HCT116 (cell line): ENCODE results near the gene PPP2R5C. TPM values are rescaled to one million over a fixed set of nuclear protein-coding genes. Genes with fewer than 3 reads are reported as not detected.

Source experiments
- ATAC-seq: fragments of 200-7000 bp; cut with Tn5 transposase; 2 replicates; pipeline ENCODE4 v1.9.1; 2020; ENCODE audit warnings: mild to moderate bottlenecking, moderate library complexity
- BruUV-seq: library from RNA; stranded (reverse); fragments of 400-500 nt; replicated peaks from 2 replicates; lab custom pipeline; 2021; lab: Mats Ljungman, UMichigan
- CTCF ChIA-PET: fragments of 300-600 bp; sonication (Branson Sonifier 250); formaldehyde crosslinking; loops from one replicate; lab custom pipeline; 2021; ENCODE audit warnings: antibody characterized with exemption; lab: Charles Lee
- POLR2A ChIA-PET: fragments of 300-600, 350-600 bp; sonication (Branson Sonifier 250); formaldehyde crosslinking; loops from one replicate; lab custom pipeline; 2021; ENCODE audit warnings: antibody characterized with exemption; lab: Charles Lee
- RAD21 ChIA-PET, 2 experiments: fragments of 300-600 bp; sonication (Branson Sonifier 250); formaldehyde crosslinking; loops; one replicate each; lab custom pipeline; 2023; ENCODE audit warnings: low total read pairs in 2 of 2; ENCODE audit not compliant: uncharacterized antibody in 2 of 2, unreplicated experiment in 2 of 2, low non-redundant PET in 1 of 2; lab: Charles Lee
- DNase-seq: peaks from one replicate; pipeline ENCODE4 v3.0.0-alpha.2; 2010; ENCODE audit warnings: low read depth, low spot score
- H2AFZ ChIP-seq: fragments of 200-600 bp; shearing (Covaris generic), sonication (generic); 2 replicates; pipeline ENCODE4 v1.6.1; 2017; ENCODE audit warnings: low read depth, mixed run types, mixed read lengths, antibody characterized with exemption, low read length; ENCODE audit not compliant: poor library complexity, severe bottlenecking
- H3K27ac ChIP-seq: 2 replicates; pipeline ENCODE4 v1.5.1; 2012; ENCODE audit warnings: low read depth, low read length
- H3K27me3 ChIP-seq: fragments of 200-600 bp; sonication (generic); 2 replicates; pipeline ENCODE4 v1.6.1; 2016; ENCODE audit warnings: mixed run types, low read length, mixed read lengths; ENCODE audit not compliant: insufficient read depth
- H3K36me3 ChIP-seq, 2 experiments: fragments of 200-500 bp in 1 of 2; fragments of 200-600 bp in 1 of 2; sonication (Bioruptor generic) in 1 of 2; sonication (generic) in 1 of 2; 2 replicates each; pipeline versions ENCODE4 v1.5.1 to v1.6.1; 2014 to 2016; ENCODE audit warnings: low read length in 2 of 2, inconsistent platforms in 1 of 2, mixed read lengths in 1 of 2, mixed run types in 1 of 2; ENCODE audit not compliant: insufficient read depth in 2 of 2, control insufficient read depth in 1 of 2
- H3K4me1 ChIP-seq, 2 experiments: fragments of 200-600 bp in 1 of 2; sonication (generic) in 1 of 2; 2 replicates each; pipeline versions ENCODE4 v1.5.1 to v1.6.1; 2012 to 2017; ENCODE audit warnings: low read length in 2 of 2, inconsistent platforms in 1 of 2, mild to moderate bottlenecking in 1 of 2, mixed read lengths in 1 of 2, mixed run types in 1 of 2, moderate library complexity in 1 of 2; ENCODE audit not compliant: insufficient read depth in 2 of 2, control insufficient read depth in 1 of 2
- H3K4me2 ChIP-seq: fragments of 200-600 bp; sonication (generic); 2 replicates; pipeline ENCODE4 v1.6.1; 2017; ENCODE audit warnings: mixed run types, low read length, mixed read lengths
- H3K4me3 ChIP-seq, 2 experiments: fragments of 200-600 bp in 1 of 2; sonication (generic) in 1 of 2; replicated peaks in 1 of 2; 2 replicates each; pipeline ENCODE4 v1.5.1; 2011 to 2016; ENCODE audit warnings: low read length in 2 of 2, control low read depth in 1 of 2, low read depth in 1 of 2, mild to moderate bottlenecking in 1 of 2, mixed read lengths in 1 of 2, mixed run types in 1 of 2
- H3K79me2 ChIP-seq: fragments of 200-600 bp; sonication (generic); 2 replicates; pipeline ENCODE4 v1.6.1; 2017; ENCODE audit warnings: mild to moderate bottlenecking, mixed run types, low read length, moderate library complexity, mixed read lengths; ENCODE audit not compliant: insufficient read depth
- H3K9ac ChIP-seq: fragments of 200-600 bp; sonication (generic); 2 replicates; pipeline ENCODE4 v1.6.1; 2016; ENCODE audit warnings: low read length, mixed read lengths
- H3K9me2 ChIP-seq: fragments of 200-600 bp; sonication (generic), shearing (Covaris generic); 2 replicates; pipeline ENCODE4 v1.6.1; 2017; ENCODE audit warnings: mixed run types, mild to moderate bottlenecking, moderate library complexity; ENCODE audit not compliant: insufficient read depth
- H3K9me3 ChIP-seq, 2 experiments: fragments of 200-500 bp in 1 of 2; fragments of 200-600 bp in 1 of 2; sonication (Bioruptor generic) in 1 of 2; sonication (generic) in 1 of 2; 2 replicates each; pipeline ENCODE4 v1.6.1; 2014 to 2017; ENCODE audit warnings: low read length in 2 of 2, mixed read lengths in 2 of 2, inconsistent platforms in 1 of 2, low read depth in 1 of 2, mild to moderate bottlenecking in 1 of 2, mixed run types in 1 of 2, moderate library complexity in 1 of 2; ENCODE audit not compliant: control insufficient read depth in 1 of 2, insufficient read depth in 1 of 2
- H4K20me1 ChIP-seq: fragments of 200-600 bp; sonication (generic), shearing (Covaris generic); 2 replicates; pipeline ENCODE4 v1.6.1; 2017; ENCODE audit warnings: mixed run types, mild to moderate bottlenecking, moderate library complexity; ENCODE audit not compliant: insufficient read depth
- CBX3 ChIP-seq: IDR thresholded peaks from 2 replicates; pipeline ENCODE4 v1.6.1; 2012; ENCODE audit warnings: low read depth
- CEBPB ChIP-seq: IDR thresholded peaks from 2 replicates; pipeline ENCODE4 v1.6.1; 2012; ENCODE audit warnings: low read depth
- EZH2 ChIP-seq: fragments of 200-600 bp; sonication (generic); IDR thresholded peaks from 2 replicates; pipeline ENCODE4 v1.6.1; 2017; ENCODE audit warnings: antibody characterized with exemption, mixed run types
- FOSL1 ChIP-seq: IDR thresholded peaks from 2 replicates; pipeline ENCODE4 v1.6.1; 2012; ENCODE audit warnings: low read depth
- RAD21 ChIP-seq: IDR thresholded peaks from 2 replicates; pipeline ENCODE4 v1.6.1; 2012; ENCODE audit warnings: low read depth, mild to moderate bottlenecking
- SIN3A ChIP-seq: IDR thresholded peaks from 2 replicates; pipeline ENCODE4 v1.6.1; 2012; ENCODE audit warnings: low read depth
- TCF7L2 ChIP-seq: IDR thresholded peaks from 2 replicates; pipeline ENCODE4 v1.7.0; 2011; ENCODE audit warnings: borderline replicate concordance, inconsistent platforms; ENCODE audit not compliant: insufficient read depth, insufficient read length; ENCODE audit errors: extremely low read depth
- ZNF274 ChIP-seq: fragments of 200-500 bp; sonication (Bioruptor generic); IDR thresholded peaks from 2 replicates; pipeline ENCODE4 v1.6.1; 2014; ENCODE audit warnings: mild to moderate bottlenecking, low read depth, low read length, inconsistent platforms
- intact Hi-C: fragments of 100-400 bp; cut with micrococcal nuclease; formaldehyde crosslinking; loops from 2 replicates; pipeline ENCODE4 v1.10.0; 2022
- total RNA-seq: library from RNA; stranded (reverse); gene quantifications from one replicate; pipeline ENCODE4 v1.2.1, GENCODE V29; 2021; ENCODE audit not compliant: unreplicated experiment
- TF ChIP-seq, protein P1 (sequence below): IDR thresholded peaks from 2 replicates; pipeline ENCODE4 v1.6.1; 2012
- TF ChIP-seq, protein P2 (sequence below): IDR thresholded peaks from 2 replicates; pipeline ENCODE4 v1.6.1; 2012; ENCODE audit warnings: low read depth

PPP2R5C gene
- total RNA-seq, 1 experiment from 2014 or later, result 117 TPM

DNA sequence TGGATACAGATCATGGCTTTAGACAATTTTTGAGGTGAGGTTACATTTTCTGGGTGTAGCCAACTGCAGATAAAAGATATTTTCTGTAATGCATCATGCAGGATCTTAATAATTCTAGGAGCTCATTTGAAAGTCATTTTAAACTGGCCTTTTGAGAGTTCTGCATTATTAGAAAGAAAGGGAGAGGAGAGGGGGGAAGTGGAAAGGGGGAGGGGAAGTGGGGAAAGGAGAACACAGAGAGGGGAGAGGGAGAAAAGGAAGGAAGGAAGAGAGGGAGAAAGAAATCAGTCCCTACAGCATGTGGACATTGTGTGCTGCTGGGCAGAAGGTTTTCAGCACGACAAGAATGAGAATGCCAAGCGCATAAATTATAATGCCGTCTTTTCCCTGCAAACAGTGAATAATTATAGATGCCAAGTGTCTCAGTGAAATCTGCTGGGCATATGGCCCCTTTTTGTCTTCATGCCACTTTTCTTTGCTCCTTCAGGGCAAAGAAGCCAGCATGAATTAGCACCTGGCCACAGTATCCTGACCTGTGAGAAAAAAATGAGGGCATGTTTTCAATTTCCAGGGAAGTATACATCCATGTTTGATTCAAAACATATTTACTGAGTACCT is 22.7 kb upstream of the PPP2R5C start:
- H3K27me3 ChIP-seq, result no peaks in the 10 kb centered on the region
- H3K4me3 ChIP-seq, result no peak overlapping the region
- TF ChIP-seq TCF7L2, result no peak
- TF ChIP-seq CEBPB, result no peak
- TF ChIP-seq RAD21, result no peak
- no peak for TF ChIP-seq ZNF274
- no peak for TF ChIP-seq EZH2
- no peak for TF ChIP-seq SIN3A
- TF ChIP-seq FOSL1, result no peak
- TF ChIP-seq, protein P1, sequence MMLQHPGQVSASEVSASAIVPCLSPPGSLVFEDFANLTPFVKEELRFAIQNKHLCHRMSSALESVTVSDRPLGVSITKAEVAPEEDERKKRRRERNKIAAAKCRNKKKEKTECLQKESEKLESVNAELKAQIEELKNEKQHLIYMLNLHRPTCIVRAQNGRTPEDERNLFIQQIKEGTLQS, result no peak
- no peak for TF ChIP-seq CBX3
- TF ChIP-seq, protein P2, sequence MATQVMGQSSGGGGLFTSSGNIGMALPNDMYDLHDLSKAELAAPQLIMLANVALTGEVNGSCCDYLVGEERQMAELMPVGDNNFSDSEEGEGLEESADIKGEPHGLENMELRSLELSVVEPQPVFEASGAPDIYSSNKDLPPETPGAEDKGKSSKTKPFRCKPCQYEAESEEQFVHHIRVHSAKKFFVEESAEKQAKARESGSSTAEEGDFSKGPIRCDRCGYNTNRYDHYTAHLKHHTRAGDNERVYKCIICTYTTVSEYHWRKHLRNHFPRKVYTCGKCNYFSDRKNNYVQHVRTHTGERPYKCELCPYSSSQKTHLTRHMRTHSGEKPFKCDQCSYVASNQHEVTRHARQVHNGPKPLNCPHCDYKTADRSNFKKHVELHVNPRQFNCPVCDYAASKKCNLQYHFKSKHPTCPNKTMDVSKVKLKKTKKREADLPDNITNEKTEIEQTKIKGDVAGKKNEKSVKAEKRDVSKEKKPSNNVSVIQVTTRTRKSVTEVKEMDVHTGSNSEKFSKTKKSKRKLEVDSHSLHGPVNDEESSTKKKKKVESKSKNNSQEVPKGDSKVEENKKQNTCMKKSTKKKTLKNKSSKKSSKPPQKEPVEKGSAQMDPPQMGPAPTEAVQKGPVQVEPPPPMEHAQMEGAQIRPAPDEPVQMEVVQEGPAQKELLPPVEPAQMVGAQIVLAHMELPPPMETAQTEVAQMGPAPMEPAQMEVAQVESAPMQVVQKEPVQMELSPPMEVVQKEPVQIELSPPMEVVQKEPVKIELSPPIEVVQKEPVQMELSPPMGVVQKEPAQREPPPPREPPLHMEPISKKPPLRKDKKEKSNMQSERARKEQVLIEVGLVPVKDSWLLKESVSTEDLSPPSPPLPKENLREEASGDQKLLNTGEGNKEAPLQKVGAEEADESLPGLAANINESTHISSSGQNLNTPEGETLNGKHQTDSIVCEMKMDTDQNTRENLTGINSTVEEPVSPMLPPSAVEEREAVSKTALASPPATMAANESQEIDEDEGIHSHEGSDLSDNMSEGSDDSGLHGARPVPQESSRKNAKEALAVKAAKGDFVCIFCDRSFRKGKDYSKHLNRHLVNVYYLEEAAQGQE, result no peak
- no peaks in the 10 kb centered on the region for H4K20me1 ChIP-seq
- no peak for DNase-seq
- ChIA-PET POLR2A (no interaction called here), CTCF (no interaction called here), RAD21 (no interaction called here)
- H2AFZ ChIP-seq, result no peak overlapping the region
- no peaks in the 10 kb centered on the region for H3K9me2 ChIP-seq
- peaks cover 0 to 3% of the 10 kb centered on the region in 2 experiments; a peak in 2 of 4 replicates for H3K9me3 ChIP-seq
- H3K36me3 ChIP-seq, result no peaks in the 10 kb centered on the region
- no peak overlapping the region for H3K27ac ChIP-seq
- intact Hi-C loops, result no loop called here
- no peaks in the 10 kb centered on the region for H3K79me2 ChIP-seq
- H3K4me2 ChIP-seq, result no peak overlapping the region
- H3K9ac ChIP-seq, result no peak overlapping the region
- BruUV-seq, result no TSS peak
- H3K4me1 ChIP-seq, result peaks cover 5 to 13% of the 10 kb centered on the region in 2 experiments; a peak in 2 of 4 replicates
- ATAC-seq, result no peak
